Left kidney (tissue), 2 donors: ENCODE measurements around the gene PLS1. TPM values are rescaled to one million over a fixed set of nuclear protein-coding genes. Genes with fewer than 3 reads are reported as not detected.
A peak's percentile ranks its signal among the peaks of the same experiment; 100 is the strongest.
"Not testable (repeated sequence)": the region's sequence is repeated elsewhere in the genome, so short reads cannot be mapped to it uniquely, and the experiment has no call there.

Experiments used
- DNase-seq: peaks from one replicate; pipeline ENCODE4 v3.0.0-alpha.2; 2013
- polyA plus RNA-seq: library from polyadenylated mRNA; unstranded; fragments of 120-200 nt; gene quantifications from one replicate; pipeline ENCODE4 v1.2.1, GENCODE V29; 2013; ENCODE audit not compliant: insufficient read length

Gene PLS1
- polyA plus RNA-seq, 1 donor, result 28.9 TPM

DNA sequence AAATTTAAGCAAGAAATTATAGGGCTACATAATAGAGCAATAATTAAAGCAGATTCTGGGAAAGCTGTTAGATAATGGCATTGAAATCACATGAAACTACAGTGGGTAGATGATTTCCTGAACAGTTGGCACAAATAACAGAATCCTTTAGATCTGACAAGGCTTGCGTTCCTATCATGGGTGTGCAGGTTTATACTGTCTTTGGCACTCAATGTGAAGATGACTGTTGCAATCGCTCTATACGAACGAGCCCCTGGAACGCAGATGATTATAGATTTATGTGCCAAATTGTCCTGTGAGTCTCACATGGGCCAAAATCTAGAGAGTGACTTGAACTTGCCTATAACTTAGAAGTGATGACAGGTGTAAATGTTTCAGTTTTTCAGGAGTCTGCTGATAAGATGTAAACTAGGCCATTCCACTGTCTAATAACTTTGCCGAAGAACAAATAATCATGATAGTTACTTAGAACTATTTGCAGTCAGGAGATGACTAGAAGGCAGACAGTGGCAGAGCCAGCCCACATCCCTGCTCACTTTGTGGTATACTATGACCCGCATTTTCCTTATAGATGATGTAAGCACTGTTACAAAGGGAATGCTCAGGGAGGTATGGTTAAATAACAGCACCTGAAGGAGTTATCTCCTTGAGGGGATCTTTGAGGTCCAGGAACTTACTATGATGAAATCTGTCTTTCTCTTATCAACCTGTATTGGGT is 97.1 kb downstream of the PLS1 start:
- DNase-seq, result no peak

DNA sequence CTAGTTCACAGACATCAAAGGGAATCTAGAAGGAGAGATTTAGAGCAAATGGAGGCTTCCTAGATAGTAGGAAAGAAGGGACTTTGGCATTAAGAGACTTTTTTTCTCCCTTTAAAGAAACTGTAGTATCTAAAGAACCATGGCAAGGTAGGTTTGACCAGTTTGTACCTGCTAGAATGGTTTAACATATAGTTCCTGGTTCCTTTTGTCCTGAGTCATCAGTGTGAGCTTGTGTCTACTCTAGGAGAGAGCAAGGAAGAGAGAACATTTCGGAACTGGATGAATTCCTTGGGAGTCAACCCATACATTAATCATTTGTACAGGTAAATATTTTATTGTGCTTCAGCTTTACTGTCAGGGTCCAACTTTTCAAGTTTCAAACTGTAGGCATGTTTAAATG is 98.0 kb downstream of the PLS1 start:
- DNase-seq, result no peak

DNA sequence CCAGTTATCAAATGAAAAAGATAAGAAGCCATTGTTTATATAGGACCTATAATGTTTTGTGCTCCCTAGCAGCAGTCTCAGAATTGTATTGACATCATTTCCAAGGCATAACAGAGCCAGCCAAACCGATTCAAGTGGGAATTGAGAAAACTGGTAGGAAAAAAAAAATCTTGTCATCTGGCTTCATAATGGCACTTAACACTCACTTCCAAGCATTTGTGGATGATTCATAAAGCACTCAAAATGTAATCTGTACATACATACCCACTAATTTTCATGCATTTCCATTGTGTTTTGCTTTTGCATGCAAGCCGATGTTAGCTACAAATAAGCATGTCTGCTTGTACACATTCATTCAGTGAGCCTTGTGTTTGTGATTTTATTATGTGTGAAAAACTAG is 109.0 kb downstream of the PLS1 start:
- no peak for DNase-seq

DNA sequence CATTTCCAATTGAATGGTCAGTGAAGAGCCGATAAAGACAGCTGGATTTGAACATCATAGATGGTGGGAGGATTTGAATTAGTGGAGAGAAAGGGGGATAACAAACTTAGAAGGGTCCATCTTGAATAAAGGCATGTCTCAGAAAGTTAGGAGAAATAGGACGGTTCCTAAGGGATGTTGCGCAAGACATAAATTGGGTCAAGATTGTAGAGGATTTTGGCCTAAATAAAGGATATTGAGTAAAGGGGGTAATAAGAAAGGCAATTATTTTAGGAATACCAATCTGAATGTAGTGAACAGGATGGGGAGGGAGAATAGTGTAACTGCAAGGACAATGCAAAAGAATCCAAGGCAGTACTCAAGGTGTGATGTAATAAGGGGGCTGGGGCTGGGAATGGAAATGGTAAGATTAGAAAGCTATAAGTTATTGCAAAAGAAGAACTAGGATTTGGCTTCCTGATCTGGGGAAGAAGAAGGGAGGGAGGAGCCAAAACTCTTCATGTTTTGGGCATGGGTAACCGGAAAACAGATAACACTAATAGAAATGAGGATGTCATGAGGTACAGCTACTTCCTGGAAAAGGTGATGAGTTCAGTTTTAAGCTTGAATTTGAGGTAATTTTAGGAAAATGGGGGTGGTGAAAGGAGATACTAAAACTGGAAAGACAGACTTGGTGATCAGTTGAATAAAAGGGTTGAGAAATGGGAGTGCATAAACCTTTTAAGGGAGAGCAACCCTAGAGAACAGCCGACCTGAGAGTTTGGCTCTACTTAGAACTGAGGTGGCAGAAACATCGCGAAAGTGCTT is 110.3 kb downstream of the PLS1 start:
- DNase-seq, result no peak

DNA sequence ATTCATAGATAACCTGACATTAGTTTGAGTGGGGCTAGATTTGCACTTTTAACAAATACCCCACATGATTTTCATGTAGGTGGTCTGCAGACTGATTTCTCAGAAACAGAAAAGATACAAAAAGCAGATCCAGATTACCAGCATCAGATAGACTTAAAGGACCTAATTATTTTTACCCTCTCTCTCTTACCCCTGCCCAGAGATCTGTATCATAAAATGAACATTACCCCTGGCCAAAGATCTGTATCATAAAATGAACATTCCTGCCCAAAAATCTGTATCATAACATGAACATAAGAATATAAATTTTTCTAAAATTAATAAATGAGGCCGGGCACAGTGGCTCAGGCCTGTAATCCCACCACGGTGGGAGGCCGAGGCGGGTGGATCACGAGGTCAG is 113.0 kb downstream of the PLS1 start:
- no peak for DNase-seq

DNA sequence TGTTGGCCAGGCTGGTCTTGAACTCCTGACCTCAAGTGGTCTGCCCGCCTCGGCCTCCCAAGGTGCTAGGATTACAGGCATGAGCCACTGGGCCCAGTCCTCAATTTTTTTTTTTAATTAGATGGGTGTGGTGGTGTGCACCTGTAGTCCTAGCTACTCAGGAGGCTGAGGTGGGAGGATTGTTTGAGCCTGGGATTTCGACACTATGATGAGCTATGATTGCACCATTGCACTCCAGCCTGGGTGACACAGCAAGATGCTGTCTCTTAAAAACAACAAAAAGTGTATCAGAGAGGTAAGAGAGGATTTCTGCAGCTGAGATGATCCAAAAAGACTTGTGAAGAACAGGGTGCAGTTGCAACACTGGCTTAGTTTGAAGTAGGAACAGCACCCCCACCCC is 118.7 kb downstream of the PLS1 start:
- DNase-seq, result not testable (repeated sequence)

DNA sequence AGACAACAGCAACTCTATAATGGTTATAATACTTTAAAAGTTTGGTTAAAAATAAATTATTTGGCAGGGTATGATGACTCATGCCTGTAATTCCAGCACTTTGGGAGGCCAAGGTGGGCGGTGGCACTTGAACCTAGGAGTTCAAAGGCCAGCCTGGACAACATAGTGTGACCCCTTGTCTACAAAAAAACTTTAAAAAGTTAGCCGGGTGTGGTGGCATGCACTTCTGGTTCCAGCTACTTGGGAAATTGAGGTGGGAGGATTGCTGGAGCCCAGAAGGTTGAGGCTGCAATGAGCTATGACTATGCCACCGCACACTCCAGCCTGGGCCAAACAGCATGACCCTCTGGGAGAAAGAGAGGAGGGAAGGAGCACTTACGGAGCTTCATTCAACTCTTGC is 119.9 kb downstream of the PLS1 start:
- DNase-seq, result no peak

DNA sequence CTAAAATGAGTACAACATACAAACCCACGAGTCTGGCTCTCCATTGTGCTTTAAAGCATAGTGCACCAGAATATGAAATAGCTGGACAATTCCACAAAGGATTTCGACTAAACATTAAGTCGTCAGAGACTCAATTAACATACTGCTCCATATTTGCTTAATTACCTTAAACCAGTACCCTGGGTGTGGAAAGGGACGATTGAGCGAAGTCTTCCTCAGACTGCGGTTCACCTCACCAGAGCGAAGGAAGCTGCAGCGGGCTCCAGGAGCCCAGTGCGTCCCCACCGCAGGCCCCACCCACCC is 127.4 kb downstream of the PLS1 start:
- no peak for DNase-seq

DNA sequence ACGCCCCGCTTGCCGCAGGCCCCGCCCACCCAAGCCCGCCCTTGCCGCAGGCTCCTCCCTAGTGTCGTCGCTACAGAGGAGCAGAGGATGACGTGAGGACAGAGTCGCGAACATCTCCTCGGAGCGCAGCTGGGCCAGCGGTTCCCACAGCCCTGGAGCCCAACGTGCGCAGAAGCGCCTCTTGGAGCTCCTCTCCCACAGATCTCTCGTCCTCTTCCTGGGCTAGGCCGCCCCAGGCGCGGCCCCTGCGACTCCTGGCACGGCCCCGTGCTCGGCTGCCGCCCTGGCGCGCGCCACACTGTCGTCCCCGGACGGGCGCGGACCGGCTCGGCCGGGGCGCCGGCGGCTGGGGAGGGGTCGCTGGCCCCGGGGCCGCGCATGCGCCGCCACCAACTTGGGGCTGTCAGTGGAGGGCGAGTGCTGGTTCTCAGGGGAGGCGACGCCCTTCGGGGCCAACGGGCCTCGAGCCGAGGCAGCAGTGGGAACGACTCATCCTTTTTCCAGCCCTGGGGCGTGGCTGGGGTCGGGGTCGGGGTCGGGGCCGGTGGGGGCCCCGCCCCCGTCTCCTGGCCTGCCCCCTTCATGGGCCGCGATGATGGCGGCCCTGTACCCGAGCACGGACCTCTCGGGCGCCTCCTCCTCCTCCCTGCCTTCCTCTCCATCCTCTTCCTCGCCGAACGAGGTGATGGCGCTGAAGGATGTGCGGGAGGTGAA is 127.9 kb downstream of the PLS1 start, which contains the start of gene TRPC1:
Gene TRPC1 (plus strand): TSS at position 67 of the 714 bp plus-strand sequence. CDS start 526 bp downstream, at position 593.
- DNase-seq, result peak; percentile 79

DNA sequence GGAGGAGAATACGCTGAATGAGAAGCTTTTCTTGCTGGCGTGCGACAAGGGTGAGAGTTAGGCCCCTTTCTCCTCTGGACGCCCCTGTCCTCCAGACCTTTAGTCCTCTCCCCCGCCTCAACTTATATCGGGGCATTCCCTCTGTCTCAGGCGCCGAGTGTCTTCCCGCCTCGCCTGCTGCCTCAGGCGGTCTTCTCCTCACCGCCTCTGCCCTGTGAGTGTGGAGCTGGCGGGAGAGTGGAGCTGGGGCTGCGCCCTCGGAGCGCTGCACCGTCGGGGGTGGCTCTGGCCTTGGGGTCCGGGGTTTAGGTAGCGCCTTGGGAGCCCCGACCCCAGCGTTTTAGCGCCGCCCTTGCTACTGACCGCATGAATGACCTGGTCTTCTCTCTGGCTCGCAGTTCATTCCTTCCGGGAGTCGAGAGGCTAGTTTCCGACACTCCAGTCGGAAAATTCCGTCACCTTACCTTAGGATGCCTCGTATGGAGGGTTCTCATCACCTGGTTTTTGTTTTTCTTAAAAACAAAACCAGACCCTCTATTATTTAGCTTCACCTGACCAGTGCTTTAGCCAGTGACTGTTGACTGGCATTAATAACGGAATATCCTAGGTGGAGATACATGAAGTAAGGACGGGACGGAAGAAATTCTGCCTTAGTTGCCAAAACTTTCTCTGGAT is 128.6 kb downstream of the PLS1 start:
- peak; percentile 61 for DNase-seq

DNA sequence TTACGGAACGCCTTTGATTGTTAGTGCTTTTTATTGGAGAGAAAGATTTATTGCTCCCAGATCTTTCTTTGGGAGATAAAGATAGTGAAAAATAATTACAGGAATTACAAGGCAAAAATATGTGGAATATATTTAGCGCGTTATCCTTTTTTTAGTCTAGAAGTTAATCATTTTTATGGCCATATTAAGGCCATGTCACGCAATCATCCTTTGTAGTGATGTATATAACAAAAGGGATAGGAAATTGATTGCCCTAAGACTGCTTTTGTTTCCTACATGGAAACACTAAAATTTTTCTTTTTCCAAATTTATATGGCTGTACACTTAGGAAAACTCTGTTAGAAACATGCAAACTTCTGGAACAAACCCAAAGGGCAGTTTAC is 129.2 kb downstream of the PLS1 start:
- DNase-seq, result no peak

DNA sequence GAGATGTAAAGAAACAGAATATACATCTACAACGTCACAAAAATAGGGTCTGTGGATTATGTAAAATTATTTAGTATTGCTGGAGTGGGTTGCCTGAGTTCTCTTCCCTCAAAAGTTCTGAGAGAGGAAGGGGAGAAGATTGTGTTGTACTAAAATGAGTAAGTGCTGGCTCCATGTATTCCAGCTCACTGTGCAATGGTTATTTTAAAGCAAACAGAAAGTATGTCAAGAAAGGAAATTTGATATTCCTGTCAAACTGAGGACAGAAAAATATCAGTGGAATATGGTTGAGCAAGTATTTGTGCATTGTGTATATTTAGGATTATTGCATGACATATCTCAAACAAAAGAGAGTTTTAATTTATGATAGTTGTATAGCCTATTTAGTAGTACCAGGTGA is 129.8 kb downstream of the PLS1 start:
- no peak for DNase-seq

DNA sequence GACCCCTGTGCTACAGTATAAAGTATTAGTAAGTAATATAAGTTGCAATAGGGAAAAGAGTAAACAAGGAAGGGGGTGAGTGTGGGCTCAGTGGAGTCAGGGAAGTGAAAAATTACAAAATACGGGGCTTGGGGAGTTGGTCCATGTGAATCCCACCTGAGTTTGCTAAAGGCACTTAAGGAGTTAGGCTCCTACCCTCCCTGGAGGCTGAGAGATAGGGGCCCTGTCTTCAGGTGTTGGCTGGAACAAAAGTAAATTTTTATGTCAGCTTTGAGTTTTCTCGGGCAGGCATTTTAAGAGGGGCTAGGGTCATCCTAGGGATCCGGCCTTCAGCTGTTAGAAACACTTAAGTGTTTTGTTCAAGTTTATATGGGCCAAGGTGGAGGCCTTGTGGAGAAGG is 135.9 kb downstream of the PLS1 start:
- DNase-seq, result no peak

DNA sequence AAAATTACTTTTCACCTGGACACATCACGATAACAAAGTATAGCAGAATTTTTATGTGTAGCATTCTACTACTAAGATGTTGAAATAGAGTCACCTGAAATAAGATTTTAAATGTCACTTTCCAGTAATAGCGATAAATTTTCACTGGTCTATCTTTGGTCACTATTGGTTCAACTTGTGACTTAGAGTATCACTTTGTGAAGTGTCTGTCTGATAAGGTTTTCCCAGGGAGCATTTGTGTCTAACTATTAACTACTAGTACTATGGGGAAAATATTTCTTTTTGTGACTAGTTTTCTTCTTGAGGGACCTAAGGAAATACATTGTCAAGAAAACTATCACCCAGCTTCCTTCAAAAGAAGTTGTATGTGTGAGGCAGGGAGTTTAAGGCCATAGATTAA is 138.6 kb downstream of the PLS1 start:
- DNase-seq, result no peak

DNA sequence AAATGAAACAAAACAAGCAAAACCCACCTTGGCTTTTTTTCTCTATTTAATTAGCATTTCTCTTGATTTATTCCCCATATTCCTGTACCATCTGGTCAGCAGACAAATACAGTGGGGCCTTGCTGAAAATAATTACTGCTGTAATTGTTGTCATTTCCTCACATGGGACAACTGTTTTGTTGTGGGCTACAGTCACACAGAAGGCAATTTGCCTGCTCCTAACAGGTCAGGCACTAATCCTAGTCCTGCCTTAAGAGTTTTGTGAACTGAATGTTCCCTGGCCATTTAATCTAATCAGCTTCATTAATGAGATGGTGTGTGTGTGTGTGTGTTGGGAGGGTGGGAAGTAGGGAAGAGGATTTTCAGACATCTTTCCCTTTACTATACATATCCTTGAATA is 139.3 kb downstream of the PLS1 start:
- DNase-seq, result no peak

DNA sequence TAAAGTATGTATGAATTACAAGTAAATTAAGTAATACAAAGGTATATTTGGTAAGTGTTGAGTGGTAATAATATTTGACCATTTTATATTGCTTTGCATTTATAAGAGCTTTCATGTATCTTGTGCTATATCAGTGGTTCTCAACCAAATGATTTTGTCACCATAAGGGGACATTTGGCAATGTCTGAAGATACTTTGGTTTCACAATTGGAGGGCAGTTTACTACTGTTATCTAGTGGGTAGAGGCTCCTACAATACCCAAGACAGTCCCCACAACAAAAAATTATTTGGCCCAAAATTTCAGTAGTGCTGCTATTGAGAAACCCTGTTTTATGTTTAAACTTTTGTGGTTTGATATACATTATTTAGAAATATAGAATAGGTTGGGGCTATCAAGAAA is 142.2 kb downstream of the PLS1 start:
- no peak for DNase-seq

DNA sequence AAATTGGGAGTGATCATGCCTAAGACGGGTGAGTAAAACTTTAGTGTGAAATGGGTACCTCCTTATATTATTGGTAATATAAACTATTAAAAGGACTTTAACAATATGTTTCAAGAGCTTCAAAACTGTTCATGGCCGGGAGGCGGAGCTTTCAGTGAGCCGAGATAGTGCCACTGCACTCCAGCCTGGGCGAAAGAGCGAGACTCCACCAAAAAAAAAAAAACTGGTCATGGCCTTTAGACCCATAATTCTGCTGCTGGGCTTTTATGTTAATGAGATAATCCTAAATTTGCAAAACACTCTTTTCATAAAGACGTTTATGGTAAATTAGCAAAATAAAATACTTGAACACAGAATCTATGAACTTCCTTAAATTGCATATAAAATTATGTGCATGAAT is 150.5 kb downstream of the PLS1 start:
- DNase-seq, result no peak

DNA sequence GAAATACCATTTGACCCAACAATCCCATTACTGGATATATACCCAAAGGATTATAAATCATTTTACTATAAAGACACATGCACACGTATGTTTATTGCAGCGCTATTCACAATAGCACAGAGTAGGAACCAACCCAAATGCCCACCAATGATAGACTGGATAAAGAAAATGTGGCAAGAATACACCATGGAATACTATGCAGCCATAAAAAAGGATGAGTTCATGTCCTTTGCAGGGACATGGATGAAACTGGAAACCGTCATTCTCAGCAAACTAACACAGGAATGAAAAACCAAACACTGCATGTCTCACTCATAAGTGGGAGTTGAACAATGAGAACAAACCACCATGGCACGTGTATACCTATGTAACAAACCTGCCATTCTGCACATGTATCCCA is 154.3 kb downstream of the PLS1 start:
- not testable (repeated sequence) for DNase-seq

DNA sequence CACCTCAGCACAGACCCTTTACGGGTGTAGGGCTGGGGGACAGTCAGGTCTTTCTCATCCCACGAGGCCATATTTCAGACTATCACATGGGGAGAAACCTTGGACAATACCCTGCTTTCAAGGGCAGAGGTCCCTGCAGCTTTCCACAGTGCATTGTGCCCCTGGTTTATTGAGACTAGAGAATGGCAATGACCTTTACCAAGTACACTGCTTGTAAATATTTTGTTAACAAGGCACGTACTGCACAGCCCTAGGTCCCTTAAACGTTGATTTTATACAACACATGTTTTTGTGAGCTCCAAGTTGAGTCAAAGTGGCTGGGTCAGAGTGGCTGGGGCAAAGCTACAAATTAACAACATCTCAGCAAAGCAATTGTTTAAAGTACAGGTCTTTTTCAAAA is 156.4 kb downstream of the PLS1 start:
- not testable (repeated sequence) for DNase-seq

DNA sequence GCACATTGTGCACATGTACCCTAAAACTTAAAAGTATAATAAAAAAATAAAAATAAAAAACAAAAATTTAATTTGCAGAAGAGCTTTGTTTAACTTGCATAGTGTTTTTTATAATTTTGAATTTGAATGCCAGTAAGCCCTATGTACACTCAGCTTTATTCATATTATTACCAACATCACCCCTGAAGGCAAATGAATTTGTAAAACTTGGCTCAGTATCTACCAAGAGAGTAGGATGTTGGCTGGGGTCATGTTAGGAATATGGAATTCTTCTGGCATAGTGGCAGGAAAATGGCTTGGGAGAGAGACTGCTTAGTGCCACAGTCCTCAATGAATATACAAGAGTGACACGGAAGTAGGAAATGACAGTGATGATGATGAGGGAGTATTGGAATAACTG is 158.3 kb downstream of the PLS1 start:
- no peak for DNase-seq
